ENCODE results near the gene PLSCR2. TPM values are rescaled to one million over a fixed set of nuclear protein-coding genes. Genes with fewer than 3 reads are reported as not detected.

PLSCR2 gene
- total RNA-seq, 2 donors from 2014 or later: not detected

GRCh38 chr3:146407956-146408355 is 61.4 kb downstream of the PLSCR2 start:
- DNase-seq (no peak), ATAC-seq (no peak)
- H3K27ac ChIP-seq: no peak overlapping the region
- no peaks in the 10 kb centered on the region for H3K36me3 ChIP-seq (replicated peaks in 1 of 2; ENCODE audit: insufficient read depth in 1 of 2, low read depth in 2 of 2)
- 57 to 62% methylated on average over 7 of the region's 7 CpGs for WGBS, 2 donors
- no peak overlapping the region for H3K4me3 ChIP-seq
- H3K9me3 ChIP-seq: peaks cover 0 to 10% (median 0%) of the 10 kb centered on the region in 3 donors
- intact Hi-C loops (cut with DNase I): no loop called here
- TF ChIP-seq POLR2A (IDR thresholded peaks at IDR 0.05) (no peak), CTCF (IDR thresholded peaks at IDR 0.05) (no peak)
- no peaks in the 10 kb centered on the region for H3K27me3 ChIP-seq
- H3K4me1 ChIP-seq: no peaks in the 10 kb centered on the region

- H3K36me3 ChIP-seq (replicated peaks in 1 of 2; ENCODE audit: insufficient read depth in 1 of 2, low read depth in 2 of 2): no peaks in the 10 kb centered on the region
- ATAC-seq (no peak), DNase-seq (no peak)
- H3K4me1 ChIP-seq: no peaks in the 10 kb centered on the region
- H3K9me3 ChIP-seq: no peaks in the 10 kb centered on the region
- intact Hi-C loops (cut with DNase I): no loop called here
- no peaks in the 10 kb centered on the region for H3K27me3 ChIP-seq
- H3K4me3 ChIP-seq: no peak overlapping the region
- no peak overlapping the region for H3K27ac ChIP-seq
- TF ChIP-seq CTCF (IDR thresholded peaks at IDR 0.05): no peak
- TF ChIP-seq POLR2A (IDR thresholded peaks at IDR 0.05): no peak
Observed at GRCh38 chr3:146404436-146404835, 64.9 kb downstream of the PLSCR2 start.

GRCh38 chr3:146403792-146404191 is 65.6 kb downstream of the PLSCR2 start:
- no peak for TF ChIP-seq CTCF (IDR thresholded peaks at IDR 0.05)
- no peak for TF ChIP-seq POLR2A (IDR thresholded peaks at IDR 0.05)
- DNase-seq (no peak), ATAC-seq (no peak)
- H3K36me3 ChIP-seq (replicated peaks in 1 of 2; ENCODE audit: insufficient read depth in 1 of 2, low read depth in 2 of 2): no peaks in the 10 kb centered on the region
- H3K4me3 ChIP-seq: no peak overlapping the region
- 89% methylated on average over 3 of the region's 3 CpGs for WGBS, 2 donors
- no peaks in the 10 kb centered on the region for H3K4me1 ChIP-seq
- H3K27ac ChIP-seq: no peak overlapping the region
- H3K27me3 ChIP-seq: no peaks in the 10 kb centered on the region
- intact Hi-C loops (cut with DNase I): no loop called here
- H3K9me3 ChIP-seq: no peaks in the 10 kb centered on the region

GRCh38 chr3:146396792-146397191 is 72.6 kb downstream of the PLSCR2 start:
- TF ChIP-seq POLR2A (IDR thresholded peaks at IDR 0.05) (no peak), CTCF (IDR thresholded peaks at IDR 0.05) (no peak)
- Histone ChIP-seq H3K9me3 (no peaks in the 10 kb centered on the region), H3K4me1 (no peaks in the 10 kb centered on the region), H3K4me3 (no peak overlapping the region), H3K27me3 (no peaks in the 10 kb centered on the region), H3K27ac (no peak overlapping the region), H3K36me3 (replicated peaks in 1 of 2; ENCODE audit: insufficient read depth in 1 of 2, low read depth in 2 of 2) (no peaks in the 10 kb centered on the region)
- ATAC-seq (no peak), DNase-seq (no peak)
- intact Hi-C loops (cut with DNase I): no loop called here
- WGBS, 2 donors: 82 to 88% methylated on average over 4 of the region's 4 CpGs

GRCh38 chr3:146395164-146395563 is 74.2 kb downstream of the PLSCR2 start:
- Histone ChIP-seq H3K4me1 (peaks cover 15% of the 10 kb centered on the region), H3K27me3 (no peaks in the 10 kb centered on the region), H3K4me3 (no peak overlapping the region), H3K27ac (no peak overlapping the region), H3K9me3 (no peaks in the 10 kb centered on the region), H3K36me3 (replicated peaks in 1 of 2; ENCODE audit: insufficient read depth in 1 of 2, low read depth in 2 of 2) (no peaks in the 10 kb centered on the region)
- intact Hi-C loops (cut with DNase I): no loop called here
- DNase-seq (no peak), ATAC-seq (no peak)
- WGBS, 2 donors: 84 to 85% methylated on average over 2 of the region's 2 CpGs
- no peak for TF ChIP-seq CTCF (IDR thresholded peaks at IDR 0.05)
- no peak for TF ChIP-seq POLR2A (IDR thresholded peaks at IDR 0.05)
